DMS153 (cell line): Measurements from ENCODE around the gene DNAL1.
"Not testable (repeated sequence)": the region's sequence is repeated elsewhere in the genome, so short reads cannot be mapped to it uniquely, and the experiment has no call there.

Source experiments
- DNase-seq: peaks from one replicate; lab custom pipeline; 2025; lab: John Stamatoyannopoulos, UW

DNAL1 gene, protein sequence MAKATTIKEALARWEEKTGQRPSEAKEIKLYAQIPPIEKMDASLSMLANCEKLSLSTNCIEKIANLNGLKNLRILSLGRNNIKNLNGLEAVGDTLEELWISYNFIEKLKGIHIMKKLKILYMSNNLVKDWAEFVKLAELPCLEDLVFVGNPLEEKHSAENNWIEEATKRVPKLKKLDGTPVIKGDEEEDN

DNA sequence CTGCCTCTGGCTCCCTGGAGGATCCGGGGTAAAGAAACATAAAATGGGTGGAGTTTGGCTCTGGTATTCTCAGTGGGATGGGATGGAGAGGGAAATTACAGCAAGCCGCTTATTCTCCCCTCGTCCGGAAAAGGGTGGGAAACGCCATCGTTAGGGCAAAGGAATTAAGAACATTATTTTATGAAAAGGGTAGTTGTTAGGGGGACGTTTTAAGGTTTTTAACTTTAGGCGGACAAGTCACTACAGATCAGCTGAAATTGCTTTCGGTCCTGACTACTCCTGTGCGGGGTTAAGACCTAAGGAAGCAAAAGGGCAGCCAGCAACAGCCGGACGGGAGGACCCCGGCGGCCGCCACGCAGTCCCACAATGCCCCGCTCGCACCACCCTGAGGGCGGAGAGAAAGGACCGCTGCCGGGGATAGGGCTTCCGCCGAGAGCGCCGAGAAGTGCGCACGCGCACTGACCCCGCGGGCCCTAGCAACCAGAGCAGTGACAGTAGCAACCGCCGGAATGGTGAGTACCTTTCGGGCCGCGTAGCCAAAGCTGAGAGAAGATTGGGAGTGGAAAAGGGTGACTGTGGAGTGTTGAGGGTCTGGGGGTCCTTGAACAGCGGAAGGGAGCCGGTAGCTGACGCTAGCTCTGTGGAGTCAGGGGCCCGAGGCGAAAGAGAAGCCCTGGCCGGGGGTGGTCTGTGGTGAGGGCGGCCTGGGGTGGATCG, at the start of gene DNAL1:
Gene DNAL1 (plus strand): TSS at position 456 of the 717 bp plus-strand sequence. CDS start 54 bp downstream, at position 510.
- peak; percentile 85 for DNase-seq

DNA sequence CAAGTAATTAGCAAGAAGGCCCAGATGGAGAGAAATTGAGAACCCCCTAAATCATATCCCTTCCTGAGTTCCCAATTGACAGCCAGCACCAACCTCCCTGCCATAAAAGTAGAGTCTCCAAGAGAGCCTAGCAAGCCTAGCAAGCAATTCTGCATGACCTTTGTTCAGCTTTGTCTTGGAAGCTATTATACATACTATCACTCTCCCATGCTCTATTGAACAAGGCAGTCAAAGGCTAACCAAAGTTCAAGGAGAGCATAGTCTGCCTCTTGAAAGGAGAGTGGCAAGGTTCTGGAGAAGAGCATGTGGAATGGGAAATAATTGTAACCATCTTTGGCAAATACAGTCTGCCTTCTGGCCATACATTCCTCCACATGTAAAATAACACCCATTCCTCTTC, 45.3 kb upstream of the DNAL1 start:
- no peak for DNase-seq

DNA sequence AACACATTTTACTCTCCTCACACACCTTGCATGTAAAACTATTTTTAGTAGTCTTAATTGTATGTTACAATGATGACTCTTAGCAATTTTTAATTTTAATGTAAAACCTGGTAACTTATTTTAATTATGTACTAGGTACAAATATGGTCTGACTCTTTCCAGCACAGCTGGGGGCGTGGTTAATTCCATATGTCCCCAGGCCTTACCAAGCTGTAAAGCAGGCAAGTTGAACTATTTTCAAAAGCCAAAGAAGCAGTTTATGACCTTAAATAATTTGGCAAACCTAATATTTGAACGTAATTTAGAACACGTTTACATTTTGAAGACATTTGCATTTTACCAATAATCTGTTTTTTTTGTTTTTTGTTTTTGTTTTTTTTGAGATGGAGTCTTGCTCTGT, 41.8 kb upstream of the DNAL1 start:
- DNase-seq: no peak

DNA sequence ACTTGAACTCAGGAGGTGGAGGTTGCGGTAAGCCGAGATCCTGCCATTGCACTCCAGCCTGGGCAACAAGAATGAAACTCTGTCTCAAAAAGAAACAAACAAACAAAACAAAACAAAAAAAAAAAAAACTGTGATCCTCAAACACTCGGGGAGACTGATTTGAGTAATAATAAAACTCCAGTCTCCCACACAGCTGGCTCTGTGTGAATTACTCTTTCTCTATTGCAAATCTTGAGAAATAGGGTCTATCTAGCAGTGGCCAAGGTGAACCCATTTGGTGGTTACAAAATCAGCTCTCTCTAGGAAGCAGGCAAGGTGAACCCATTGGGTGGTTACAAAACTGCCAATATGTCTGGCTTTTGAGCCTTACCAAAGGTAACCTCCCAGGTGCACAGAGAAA, 38.5 kb upstream of the DNAL1 start:
- no peak for DNase-seq

DNA sequence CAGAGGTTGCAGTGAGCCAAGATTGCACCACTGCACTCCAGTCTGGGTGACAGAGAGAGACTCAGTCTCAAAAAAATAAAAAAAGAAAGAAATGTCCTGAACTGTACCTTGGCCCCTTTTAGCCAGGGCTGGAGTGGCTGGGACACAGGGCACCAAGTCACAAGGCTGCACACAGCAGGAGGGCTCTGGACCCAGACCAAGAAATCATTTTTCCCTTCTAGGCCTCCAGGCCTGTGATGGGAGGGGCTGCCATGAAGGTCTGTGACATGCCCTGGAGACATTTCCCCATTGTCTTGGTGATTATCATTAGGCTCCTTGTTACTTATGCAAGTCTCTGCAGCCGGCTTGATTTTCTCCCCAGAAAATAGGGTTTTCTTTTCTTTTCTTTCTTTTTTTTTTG, 37.5 kb upstream of the DNAL1 start:
- DNase-seq: no peak

DNA sequence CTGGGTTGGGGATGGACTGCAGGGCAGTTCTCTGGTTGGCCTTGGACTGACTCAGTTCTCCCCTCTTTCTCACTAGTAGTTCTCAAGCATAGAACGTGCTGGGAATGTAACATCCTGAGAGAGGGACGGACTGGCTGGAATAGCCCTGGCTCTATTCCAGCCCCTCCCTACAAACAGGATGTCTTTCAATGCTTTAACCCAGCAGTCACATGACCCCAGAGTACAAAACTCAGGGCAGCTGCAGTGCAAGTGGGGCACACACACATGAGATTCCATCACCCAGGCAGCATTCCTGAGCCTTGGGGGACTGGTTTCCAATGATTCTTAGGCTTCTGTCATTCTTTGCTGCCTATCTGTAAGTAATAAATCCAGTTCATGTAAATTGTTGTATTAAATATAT, 34.1 kb upstream of the DNAL1 start:
- DNase-seq: no peak

DNA sequence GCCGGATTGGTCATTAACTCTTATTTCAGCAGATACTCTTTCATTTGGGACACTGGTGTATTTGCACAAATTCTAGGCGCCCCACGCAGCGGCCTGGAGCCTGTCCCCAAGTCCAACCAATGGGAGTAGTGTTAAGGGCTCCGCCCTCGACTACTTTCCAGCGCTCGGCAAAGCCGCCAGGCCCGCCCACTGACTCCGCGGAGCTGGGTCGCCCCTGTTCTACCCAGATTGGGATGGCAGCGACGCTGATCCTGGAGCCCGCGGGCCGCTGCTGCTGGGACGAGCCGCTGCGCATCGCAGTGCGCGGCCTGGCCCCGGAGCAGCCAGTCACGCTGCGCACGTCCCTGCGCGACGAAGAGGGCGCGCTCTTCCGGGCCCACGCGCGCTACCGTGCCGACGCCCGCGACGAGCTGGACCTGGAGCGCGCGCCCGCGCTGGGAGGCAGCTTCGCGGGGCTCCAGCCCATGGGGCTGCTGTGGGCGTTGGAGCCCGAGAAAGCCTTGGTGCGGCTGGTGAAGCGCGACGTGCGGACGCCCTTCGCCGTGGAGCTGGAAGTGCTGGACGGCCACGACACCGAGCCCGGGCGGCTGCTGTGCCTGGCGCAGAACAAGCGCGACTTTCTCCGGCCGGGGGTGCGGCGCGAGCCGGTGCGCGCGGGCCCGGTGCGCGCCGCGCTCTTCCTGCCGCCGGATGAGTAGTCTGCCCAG, 32.3 kb upstream of the DNAL1 start, which contains the start of gene ACOT6:
Gene ACOT6 (plus strand): TSS at position 179 of the 707 bp plus-strand sequence. CDS start 55 bp downstream, at position 234.
- no peak for DNase-seq

DNA sequence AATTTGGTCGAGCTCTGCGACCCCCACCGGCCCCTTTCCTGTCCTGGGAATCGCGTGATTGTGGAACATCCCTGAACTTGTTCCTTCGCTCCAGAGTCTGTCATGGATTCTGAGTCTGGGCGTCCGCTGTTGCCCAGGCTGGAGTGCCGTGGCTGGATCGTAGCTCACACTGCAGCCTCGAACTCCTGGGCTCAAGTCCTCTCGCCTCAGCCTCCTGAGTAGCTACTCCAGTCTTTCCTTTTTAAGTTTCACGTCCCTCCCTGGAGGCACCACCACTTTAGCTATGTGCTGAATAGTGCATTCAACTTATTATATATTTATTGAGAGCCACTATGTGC, 31.8 kb upstream of the DNAL1 start:
- DNase-seq: no peak

DNA sequence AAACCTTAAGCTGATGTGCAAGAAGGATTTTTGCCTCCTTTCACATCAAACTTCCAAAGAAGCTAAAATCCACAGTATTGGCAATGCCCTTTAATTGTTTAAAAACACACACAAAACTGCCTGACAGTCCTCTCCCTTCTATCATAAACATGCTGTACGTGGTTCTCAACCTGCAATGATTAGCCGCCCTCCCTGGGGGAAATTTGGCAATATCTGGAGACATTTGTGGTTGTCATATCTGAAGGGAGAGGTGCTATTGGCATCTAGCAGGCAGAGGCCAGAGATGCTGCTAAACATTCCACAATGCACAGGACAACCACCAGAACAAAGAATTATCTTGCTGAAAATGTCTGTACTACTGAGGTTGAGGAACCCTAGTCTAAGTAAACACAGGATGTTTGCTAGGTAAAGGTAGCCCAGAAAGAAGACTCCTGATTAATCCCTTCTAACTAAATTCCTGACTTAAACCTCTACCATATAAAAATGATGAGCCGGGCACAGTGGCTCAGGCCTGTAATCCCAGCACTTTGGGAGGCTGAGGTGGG, 31.3 kb upstream of the DNAL1 start:
- DNase-seq: no peak

DNA sequence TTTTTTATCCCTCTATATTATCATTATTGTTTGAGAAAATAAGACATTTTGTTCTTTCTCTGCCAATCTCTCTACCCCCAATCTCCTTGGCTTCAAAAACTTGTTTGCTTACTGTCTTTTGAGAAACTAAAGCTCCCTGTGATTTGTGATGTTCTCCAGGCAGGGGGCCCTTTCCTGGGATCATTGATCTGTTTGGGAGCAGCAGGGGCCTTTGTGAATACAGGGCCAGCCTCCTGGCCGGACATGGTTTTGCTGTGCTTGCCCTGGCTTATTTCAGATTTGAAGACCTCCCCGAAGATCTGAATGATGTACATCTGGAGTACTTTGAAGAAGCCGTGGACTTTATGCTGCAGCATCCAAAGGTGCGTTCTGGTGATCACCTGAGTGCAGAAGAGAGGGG, 28.0 kb upstream of the DNAL1 start:
- DNase-seq: no peak

DNA sequence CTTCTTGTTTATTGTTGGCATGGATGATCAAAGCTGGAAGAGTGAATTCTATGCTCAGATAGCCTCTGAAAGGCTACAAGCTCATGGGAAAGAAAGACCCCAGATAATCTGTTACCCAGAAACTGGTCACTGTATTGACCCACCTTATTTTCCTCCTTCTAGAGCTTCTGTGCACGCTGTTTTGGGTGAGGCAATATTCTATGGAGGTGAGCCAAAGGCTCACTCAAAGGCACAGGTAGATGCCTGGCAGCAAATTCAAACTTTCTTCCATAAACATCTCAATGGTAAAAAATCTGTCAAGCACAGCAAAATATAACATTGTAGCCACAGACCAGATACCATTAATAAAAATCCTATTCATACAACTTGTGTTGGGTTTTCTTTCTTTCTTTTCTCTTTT, 25.3 kb upstream of the DNAL1 start:
- DNase-seq: no peak

DNA sequence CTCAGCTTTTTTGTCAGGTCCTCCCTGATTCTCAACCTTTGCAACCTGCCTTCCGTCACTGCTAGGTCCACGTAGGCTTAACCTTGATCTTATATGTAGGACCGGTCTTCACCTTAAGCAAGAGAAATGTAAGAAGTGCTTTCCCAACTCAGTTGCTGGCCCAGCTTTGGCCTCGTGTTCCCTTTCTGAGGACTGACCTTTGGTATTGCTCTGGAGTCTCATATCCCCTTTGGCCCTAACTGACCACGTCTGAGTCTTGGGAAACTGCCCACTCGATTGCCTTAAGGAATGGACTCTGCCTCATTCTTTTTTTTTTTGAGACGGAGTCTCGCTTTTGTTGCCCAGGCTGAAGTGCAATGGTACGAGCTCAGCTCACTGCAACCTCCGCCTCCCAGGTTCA, 24.5 kb upstream of the DNAL1 start:
- no peak for DNase-seq

DNA sequence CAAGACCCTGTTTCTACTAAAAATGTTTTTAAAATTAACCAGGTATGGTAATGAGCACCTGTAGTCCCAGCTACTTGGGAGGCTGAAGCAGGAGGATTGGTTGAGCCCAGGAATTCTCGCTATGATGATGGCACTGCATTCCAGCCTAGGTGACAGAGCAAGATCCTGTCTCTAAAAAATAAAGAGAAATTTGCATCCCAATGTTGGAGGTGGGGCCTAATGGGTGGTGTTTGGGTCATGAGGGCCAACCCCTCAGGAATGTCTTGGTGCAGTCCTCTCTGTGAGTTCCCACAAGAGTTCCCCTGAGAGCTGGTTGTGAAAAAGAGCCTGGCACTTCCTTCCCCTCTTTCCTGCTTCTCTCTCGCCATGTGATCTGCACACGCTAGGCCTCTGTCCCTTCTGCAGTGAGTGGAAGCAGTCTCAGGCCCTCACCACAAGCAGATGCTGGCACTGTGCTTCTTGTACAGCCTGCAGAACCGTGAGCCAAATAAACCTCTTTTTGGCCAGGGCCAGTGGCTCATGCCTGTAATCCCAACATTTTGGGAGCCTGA, 21.2 kb upstream of the DNAL1 start:
- DNase-seq: no peak

DNA sequence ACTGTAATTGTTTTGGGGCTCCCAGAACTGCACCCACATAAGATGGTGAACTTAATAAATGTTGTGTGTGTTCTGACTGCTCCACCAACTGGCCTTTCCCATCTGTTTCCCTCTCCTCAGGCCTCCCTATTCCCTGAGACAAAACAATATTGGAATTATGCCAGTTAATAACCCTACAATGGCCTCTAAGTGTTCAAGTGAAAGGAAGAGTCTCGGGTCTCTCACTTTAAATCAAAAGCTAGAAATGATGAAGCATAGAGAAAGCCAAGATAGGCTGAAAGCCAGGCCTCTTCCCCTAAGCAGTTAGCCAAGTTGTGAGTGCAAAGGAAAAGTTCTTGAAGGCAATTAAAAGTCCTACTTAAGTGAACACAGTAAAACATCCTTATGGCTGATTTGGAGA, 19.1 kb upstream of the DNAL1 start:
- DNase-seq: no peak

DNA sequence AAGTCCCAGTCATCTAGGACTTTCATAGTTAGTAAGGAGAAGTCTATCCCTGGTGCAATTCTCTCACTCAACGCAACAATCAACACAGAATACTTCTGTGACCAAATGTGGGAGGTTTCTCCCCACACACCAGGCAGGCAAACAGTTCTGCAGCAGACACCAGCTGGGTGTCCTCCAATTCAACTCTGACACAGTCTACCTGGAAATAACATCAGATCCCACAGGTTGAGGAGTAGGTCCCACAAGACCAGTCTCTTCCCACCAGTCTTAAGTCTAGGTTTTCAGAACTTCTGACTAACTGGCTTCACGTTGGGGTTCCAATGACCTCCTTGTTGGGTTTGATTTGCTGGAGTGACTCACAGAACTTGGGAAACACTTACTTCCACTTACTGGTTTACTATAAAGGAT, 17.6 kb upstream of the DNAL1 start:
- DNase-seq: no peak

DNA sequence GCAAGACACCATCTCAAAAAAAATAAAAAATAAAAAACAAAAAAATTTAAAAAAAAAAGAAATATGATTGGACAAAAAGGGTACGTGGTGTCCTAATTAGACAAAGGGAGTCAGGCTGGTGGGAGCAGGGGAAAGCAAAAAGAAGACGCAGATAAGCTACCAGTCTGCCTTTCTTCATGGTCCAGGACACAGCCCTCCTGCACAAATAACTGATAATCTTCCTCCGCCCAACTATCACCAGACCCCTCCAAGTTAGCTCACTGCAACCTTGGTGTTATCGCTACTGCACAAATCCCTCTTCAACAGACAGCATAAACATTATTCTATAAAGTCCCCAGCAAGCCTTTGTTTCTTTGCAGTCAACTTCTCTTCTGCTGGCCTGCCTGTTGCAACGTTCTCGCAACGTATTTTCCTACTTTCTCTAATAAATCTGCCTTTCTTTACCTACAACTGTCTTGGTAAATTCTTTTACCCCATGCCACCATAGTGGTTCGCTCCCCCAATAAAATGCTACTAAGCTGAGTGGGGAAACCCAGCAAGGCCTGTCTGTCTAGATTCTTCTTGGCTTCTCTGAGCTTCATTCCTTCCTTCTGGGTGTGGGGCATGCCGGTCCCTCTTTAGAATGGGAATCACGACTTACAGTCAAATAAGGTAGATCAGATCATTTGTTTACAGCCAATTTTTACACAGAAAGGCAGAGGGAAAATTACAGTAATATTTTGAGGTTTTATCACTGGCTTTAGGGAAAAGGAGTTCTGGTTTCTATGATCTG, 14.6 kb upstream of the DNAL1 start:
- DNase-seq: no peak

DNA sequence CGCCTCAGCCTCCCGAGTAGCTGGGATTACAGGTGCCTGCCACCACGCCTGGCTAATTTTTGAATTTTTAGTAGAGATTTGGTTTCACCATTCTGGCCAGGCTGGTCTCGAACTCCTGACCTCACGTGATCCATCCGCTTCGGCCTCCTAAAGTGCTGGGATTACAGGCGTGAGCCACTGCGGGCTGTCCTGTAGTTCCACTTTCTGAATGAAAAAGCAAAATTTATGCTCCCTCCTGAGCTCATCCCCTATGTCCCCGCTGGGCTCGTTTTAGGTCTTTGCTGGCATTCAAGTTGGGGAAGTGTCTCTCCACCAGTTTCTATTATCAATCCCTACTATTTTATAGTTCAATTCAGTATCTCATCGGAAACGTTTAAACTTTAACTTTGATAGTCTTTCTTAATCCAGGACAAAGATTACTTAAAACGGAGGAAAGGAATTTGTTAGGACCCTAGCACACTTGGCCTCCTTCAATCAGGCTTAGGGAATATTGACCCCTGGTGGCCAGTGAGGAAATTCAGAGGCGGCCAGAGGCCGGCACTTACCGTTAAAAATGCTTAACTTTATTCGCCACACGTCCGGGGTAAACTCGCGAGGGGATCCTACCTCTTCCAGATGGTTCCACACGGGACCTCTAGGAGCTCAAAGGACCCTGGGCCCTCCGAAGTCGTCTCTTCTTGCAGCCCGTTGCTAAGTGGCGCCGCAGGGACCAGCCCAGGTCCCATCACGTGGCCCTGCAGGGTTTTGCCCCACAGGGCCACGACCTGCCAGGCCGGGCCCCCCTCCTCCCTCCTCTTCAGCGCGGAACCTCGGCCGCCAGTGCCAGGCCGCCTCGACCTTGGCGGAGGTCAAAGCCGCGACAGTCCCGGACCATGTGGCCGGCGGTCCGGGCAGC, 11.4 kb upstream of the DNAL1 start:
- peak; percentile 29 for DNase-seq

DNA sequence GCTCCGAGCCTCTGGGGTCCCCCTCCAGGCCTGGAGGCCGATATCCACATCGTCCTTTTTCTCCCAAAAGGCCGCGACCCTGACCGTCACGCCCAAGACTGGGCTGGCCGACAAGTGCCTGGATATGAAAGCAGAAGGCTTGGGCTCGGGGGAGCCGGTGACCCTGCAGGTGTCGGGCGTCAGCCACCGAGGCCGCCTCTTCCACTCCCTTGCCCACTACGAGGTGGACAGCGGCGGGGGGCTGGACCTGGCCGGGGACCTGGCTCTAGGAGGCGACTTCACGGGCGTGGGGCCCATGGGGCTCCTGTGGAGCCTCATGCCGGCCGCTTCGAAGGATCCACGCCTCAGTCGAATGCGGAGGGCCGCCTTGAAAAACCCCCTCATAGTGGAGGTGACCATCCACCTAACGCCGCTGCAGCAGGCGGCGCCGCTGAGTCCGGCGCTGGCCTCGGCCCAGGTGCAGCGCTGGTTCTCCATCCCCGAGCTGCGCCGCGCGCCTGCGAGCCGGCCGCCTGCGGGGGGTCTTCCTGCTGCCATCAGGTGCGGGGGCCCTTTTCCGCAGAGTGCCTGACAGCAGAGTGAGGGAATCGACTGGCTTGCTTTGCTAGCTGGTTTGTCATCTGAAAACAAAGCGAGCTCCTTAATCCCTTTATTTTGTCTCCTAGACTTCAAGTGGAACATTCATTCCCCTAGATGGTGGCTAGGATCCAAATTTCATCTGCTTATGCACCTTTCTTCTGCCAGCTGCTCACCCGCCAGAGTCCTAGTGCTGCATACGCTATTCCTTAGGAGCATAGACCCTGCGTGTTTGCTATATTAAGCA, 10.6 kb upstream of the DNAL1 start:
- DNase-seq: peak; percentile 8

DNA sequence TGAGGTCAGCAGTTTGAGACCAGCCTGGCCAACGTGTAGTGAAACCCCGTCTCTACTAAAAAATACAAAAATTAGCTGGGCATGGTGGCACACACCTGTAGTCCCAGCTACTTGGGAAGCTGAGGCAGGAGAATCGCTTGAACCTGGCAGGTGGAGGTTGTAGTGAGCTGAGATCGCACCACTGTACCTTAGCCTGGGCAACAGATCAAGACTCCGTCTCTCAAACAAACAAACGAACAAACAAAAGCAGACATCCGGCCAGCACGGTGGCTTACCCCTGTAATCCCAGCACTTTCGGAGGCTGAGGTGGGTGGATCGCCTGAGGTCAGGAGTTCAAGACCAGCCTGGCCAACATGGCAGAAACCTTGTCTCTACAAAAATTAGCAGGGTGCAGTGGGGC, 8.4 kb upstream of the DNAL1 start:
- not testable (repeated sequence) for DNase-seq

DNA sequence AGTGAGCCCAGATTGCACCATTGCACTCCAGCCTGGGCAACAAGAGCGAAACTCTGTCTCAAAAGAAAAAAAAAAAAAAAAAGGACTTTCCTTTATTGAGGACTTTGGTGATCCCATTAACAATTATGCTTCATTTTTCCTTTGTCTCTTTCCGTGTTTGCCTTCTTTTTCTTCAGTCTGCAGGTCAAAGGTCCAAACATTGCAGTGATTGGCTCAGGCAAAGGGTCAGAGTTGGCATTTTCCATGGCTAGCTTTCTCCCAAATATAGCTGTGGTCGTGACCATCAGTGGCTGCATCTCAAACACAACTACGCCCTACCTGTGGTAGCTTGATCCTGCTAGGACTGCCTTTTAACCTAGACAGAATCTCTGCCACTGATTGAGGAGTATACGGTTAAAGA, 7.0 kb upstream of the DNAL1 start:
- no peak for DNase-seq
